Inflammatory macrophage (primary cell): Measurements from ENCODE around the gene BIRC7.
"Not testable (repeated sequence)": the region's sequence is repeated elsewhere in the genome, so short reads cannot be mapped to it uniquely, and the experiment has no call there.

Experiments used
- DNase-seq, 2 donors: peaks; one replicate each; pipeline ENCODE4 v3.0.0-alpha.2; 2020 to 2022

Gene BIRC7

GRCh38 chr20:63208346-63208909 is 27.3 kb upstream of the BIRC7 start:
- no peak for DNase-seq

DNA sequence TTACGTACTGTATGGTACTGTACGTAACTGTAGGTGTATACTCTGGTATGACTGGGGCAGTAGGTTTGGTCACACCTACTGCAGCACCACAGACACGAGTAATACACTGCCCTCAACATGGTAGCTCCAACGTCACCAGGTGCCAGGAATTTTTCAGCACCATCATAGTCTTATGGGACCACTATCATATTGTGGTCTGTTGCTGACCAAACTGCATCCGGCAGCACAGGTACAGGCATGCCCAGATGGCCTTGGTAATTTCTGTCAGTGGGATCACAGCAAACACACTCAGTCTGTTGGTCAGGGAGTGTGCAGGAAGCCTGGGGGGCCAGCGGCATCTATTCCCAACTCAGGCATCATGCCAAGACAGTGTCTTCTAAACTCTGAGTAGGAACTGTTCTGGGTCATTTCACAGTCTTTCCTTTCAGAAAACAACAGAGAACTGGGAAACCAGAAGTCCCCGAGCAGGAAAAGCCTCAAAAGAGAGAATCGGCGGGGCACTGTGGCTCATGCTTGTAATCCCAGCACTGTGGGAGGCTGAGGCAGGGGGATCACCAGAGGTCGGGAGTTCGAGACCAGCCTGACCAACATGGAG is 25.6 kb upstream of the BIRC7 start:
- no peak for DNase-seq

GRCh38 chr20:63212393-63212730 is 23.3 kb upstream of the BIRC7 start:
- DNase-seq: no peak

DNA sequence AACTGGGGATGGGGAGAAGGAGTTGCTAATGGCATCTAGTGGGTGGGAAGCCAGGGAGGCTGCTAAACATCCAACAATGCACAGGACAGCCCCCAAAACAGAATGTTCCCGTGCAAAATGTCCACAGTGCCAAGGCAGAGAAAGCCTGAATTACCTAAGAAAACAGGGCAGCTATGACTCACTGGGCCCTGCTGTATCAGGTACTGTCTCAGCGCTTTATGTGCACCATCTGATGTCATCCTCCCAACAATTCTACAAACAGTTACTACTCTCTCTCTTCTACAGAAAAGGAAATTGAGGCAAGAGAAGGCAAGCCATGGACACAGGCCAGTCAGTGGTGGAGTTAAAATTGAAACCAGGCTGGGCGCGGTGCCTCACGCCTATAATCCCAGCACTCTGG is 22.9 kb upstream of the BIRC7 start:
- no peak for DNase-seq

- no peak for DNase-seq
Measured at GRCh38 chr20:63214514-63214913, 21.2 kb upstream of the BIRC7 start.

DNA sequence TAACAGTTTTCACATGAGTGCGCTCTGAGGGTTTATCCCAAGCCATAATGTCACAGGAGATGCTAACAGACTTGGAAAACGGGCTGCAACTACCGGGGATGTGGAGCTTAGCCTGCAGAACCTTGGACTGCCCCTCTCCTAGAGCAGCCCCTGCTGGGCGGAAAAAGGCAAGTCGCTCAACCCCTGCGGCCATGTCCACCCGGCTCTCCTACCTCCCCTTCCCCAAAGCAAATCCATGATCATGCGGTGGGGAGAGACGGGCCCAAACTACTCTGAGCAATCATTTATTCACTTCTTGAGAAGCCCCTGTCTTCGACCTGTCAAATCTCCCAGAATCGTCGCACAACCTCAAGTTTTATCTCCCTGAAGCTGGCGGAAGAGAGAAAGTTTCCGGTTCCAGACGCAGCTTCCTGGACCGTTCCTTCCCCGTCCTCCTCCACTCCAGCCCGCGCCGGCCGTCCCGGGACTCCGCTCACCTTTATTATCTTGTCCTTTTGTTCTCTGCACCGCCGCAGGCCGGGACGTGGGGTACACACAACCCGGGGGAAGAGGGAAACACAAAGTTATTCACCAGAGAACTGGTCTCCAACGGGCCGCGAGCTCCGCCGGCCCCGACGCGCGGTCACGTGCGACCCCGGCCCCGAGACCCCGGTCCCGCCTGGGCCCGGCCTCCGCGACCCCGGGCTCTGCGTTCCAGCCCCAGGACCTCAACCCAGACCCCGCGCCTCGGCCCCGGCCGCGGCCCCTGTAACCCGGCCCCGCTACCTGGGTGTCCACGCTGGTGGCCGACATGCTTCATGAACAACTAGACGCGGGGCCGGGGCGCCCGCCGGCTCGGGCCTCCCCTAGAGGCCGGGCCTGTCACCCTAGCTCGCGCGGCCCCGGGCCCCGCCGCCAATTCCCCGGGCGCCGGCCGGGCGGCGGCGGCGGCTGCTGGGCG is 20.3 kb upstream of the BIRC7 start:
- DNase-seq: peak; percentile 20 to 36

DNA sequence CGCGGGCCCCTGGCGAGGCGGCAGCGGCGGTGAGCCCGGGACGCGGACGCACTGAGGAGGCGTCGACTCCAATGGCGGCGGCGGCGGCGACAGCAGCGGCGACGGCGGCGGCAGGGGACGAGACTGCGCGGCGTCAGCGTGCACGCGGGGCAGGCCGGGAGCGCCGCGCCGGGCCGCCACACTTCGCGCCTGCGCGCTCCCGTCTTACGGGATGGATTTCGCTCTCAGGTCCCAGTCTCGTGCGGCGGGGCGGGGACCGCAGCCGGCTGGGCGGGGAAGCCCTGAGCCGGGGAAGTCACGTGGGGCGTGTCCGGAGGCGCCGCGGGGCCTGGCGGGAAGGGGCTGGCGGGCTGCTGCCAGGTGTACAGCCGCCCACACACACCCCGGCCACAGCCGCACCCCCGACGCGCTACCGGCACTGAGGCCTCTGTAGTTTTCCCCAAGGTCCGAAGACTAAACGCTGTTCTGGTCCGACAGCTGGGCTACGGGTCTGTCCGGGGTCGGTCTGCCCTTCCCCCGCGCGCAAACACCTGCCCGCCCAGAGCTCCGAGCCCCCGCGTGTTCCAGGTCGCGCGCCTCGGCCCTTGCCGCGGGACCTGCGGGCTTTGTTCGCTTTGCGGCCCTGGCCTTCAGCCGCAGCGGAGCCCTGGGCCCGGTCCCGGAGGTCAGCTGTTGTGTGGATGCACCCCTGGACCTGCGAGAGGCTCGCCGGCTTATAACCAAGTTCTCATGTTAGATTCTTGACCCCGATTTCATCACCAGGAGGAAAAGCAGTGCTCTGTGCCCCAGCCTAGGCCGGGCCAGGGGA is 19.5 kb upstream of the BIRC7 start, which contains the start of gene YTHDF1:
Gene YTHDF1, minus strand, starts transcription at position 91 of the 808 bp plus-strand sequence. CDS start 239 bp downstream, outside the sequence.
- peak; percentile 96 to 97 for DNase-seq

GRCh38 chr20:63216849-63217471 is 18.7 kb upstream of the BIRC7 start:
- DNase-seq: no peak

DNA sequence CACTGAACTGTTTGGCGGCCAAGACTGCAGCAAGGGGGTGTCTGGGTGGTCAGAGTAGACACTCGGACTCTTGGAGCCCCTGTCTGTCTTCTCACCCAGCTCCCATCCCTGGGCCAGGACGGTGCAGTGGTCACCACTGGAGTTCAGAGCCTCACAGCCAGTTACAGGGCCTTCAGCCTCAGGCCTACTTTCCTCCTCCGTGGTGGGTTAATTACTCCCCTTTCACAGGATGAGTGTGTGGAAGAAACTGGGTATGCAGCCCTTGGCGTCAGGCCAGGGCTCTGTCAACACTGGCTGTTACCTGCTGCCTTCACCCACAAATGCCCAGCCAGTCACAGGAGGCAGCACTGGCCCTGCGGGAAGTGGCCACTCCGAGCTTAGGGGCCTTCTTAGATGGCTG is 18.0 kb upstream of the BIRC7 start:
- DNase-seq: no peak

GRCh38 chr20:63218701-63219446 is 16.8 kb upstream of the BIRC7 start:
- DNase-seq: no peak

DNA sequence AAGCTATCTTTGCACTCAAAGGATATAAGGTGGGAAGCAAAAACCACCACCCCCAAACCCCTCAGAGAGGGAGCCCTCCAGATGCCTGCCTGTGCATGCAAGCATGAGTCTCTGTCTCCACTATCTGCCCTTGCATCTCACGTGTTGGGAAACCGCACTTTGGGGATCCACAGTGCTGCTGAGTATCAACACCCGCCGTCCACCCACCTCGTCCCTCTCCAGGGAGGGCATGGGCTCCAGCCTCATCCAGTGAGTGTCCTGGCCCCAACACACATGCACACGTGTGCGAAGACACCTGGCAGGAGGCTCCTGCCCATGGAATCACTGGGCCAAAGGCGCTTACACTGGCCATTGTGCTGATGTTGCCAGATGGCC is 16.3 kb upstream of the BIRC7 start:
- no peak for DNase-seq

GRCh38 chr20:63219866-63220521 is 15.7 kb upstream of the BIRC7 start:
- no peak for DNase-seq

GRCh38 chr20:63220696-63221399 is 14.9 kb upstream of the BIRC7 start:
- DNase-seq: no peak

DNA sequence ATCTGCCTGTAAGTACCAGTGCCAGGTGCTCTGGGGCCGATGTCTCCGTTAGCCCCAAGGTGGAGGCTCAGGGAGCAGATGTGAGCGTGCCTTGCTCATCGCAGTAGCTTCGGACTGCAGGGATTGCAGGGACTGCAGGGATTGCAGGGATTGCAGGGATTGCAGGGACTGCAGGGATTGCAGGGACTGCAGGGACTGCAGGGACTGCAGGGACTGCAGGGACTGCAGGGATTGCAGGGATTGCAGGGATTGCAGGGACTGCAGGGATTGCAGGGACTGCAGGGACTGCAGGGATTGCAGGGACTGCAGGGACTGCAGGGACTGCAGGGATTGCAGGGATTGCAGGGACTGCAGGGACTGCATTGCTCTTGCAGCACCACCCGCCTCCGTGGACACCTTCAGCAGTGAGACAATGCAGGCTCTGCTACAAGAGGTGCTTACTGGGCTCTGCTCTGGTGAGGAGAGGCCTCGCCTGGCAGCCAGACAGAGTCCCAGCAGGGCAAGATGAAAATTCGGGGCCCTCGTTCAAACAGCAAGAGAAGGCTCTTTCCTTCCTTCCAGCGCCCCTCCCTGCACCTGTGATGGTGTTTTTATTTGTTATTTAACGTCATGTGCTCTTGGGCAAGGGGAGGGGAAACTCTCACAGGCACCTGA is 14.2 kb upstream of the BIRC7 start:
- DNase-seq: not testable (repeated sequence)

DNA sequence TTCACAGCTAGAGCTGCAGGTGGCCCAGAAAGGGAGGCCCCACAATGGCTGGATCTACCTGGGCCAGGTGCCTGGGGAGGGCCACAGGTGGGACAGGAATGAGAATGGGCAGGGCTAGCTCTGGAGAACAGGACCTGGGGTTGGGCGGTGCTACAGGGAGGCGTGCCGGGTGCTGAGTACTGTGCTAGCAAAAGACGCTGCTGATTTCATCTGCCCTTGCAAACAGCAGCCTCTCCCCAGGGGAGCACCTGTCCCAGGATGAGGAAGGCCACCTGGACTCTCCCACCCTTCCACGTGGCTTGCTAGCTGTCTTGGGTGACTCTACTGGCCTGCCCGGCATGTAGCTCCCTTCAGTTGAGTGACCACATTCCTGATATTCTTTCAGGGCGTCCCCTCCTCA is 13.2 kb upstream of the BIRC7 start:
- DNase-seq: no peak

DNA sequence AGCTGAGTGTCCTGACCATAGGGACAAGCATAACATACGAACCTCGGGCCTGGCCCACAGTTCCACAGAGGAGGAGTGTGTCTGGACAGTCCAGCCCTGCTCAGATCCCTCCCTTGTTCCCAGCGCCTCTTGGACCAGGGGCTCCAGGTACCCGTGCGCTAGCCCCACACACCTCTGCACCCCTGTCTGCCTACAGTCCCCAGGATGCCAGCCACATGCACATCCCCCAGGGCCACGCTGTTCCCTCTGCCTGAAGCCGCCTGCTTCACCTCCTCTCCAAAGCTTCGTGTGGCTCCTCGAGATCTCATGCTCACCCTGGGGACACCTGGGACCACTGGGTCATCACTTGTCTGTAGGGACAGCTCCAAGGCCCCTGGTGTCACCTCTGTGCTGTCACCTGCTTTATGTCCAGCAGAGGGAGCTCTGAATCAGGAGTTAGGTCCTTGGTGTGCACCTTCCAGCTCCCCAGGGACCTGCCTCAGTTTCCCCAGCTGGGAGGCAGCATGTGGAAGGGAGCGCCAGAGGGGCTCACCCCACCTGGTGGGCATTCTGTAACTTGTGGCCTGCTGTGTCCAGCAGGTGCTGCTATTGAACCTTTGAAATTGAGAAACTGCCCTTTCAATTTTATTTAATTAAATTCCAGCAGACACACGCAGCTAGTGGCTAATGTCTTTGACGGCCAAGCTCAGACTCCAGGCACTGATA is 12.4 kb upstream of the BIRC7 start:
- DNase-seq: peak; percentile 30 to 54

- DNase-seq: no peak
Measured at GRCh38 chr20:63223826-63224207, 11.9 kb upstream of the BIRC7 start.

DNA sequence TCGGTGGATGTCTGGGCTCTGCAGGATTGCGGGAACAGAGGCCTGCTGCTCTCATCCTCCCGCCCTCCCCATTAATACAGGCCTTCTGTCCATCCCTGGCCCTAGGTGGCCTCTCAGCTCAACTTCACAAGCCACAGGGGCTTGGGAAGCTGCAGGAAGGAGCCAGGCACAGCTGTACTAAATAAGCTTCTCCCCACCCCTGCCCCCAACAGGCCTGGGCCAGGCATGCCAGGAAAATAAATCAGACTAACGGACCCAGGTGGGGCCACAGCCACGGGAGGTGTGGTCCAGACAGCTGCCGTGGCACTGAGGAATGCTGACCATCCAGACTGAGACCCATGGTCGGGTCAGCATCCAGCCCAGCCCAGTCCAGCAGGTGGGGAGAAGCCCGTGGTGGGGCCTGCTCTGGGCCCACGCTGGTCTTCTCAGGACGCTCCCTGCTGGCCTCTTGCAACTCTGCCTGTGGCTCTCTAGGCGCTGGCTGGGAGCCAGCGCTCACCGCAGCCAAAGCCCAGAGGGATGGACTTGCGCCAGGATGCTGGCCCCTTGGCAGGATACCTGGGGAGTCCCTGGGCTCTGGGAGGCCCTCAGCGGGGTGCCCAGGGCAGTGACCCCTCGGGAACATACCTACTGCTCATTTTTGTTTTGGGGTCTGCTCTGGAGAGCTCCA is 11.2 kb upstream of the BIRC7 start:
- DNase-seq: no peak

DNA sequence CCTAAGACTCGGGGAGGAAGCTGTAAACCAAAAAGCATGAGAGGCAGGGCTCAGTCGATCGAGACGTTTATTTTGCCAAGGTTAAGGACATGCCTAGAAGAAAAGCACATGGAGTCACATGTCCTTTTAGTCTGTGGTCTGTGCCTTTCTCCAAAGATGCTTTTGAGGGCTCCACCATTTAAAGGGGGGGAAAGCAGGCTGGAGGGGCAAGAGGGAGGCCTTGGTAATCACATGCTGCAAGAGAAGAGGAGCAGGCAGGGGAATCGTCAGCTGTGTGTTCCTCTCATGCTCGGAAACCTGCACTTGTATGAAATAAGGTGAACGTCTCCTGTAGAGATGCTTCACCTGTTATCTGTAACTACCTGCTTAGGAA is 10.6 kb upstream of the BIRC7 start:
- DNase-seq: no peak
